Tibial nerve (tissue), 4 donors: ENCODE measurements around the gene MARCHF10. TPM values are rescaled to one million over a fixed set of nuclear protein-coding genes. Genes with fewer than 3 reads are reported as not detected.

Experiments
- DNase-seq, 2 donors: peaks; one replicate each; pipeline ENCODE4 v3.0.0-alpha.2; 2019; ENCODE audit warnings: low spot score in 2 of 2
- H3K27ac ChIP-seq, 4 donors: fragments of 200-600 bp; sonication (generic) in 3 of 4; one replicate each; pipeline ENCODE4 v1.5.1; 2017 to 2019; ENCODE audit warnings: mild to moderate bottlenecking in 1 of 4
- H3K27me3 ChIP-seq, 2 donors: fragments of 200-600 bp; sonication (generic) in 1 of 2; one replicate each; pipeline versions ENCODE4 v1.5.1 to v1.6.0; 2017 to 2019
- H3K36me3 ChIP-seq, 3 donors: fragments of 200-600 bp; sonication (generic); one replicate each; pipeline ENCODE4 v1.5.1; 2018 to 2019
- H3K4me1 ChIP-seq, 4 donors: fragments of 200-600 bp; sonication (generic) in 3 of 4; one replicate each; pipeline ENCODE4 v1.5.1; 2017 to 2019
- H3K4me3 ChIP-seq, 4 donors: fragments of 200-600 bp; sonication (generic) in 3 of 4; one replicate each; pipeline ENCODE4 v1.5.1; 2017 to 2019; ENCODE audit warnings: mild to moderate bottlenecking in 1 of 4, moderate library complexity in 1 of 4
- H3K9me3 ChIP-seq, 4 donors: fragments of 200-600 bp; sonication (generic) in 3 of 4; one replicate each; pipeline ENCODE4 v1.5.1; 2017 to 2019
- EP300 ChIP-seq, 2 donors: sonication (generic); formaldehyde crosslinking; IDR thresholded peaks; one replicate each; pipeline ENCODE4 v1.6.1; 2017; ENCODE audit warnings: antibody characterized with exemption in 2 of 2, mild to moderate bottlenecking in 1 of 2
- POLR2A ChIP-seq, 2 donors: fragments of 450-650 bp; IDR thresholded peaks; one replicate each; pipeline ENCODE4 v1.6.1; 2017; ENCODE audit warnings: antibody characterized with exemption in 2 of 2, mild to moderate bottlenecking in 2 of 2, moderate library complexity in 2 of 2
- WGBS, 2 donors: methylation state at CpG; one replicate each; pipeline ENCODE4 v1.1.5; 2018; 5-methylcytosine and 5-hydroxymethylcytosine counted together
- total RNA-seq, 4 donors: library from RNA; depleted of rRNA; stranded (reverse); fragments of >200 nt; gene quantifications; one replicate each; pipeline ENCODE4 v1.1.0, GENCODE V29; 2016
- TF ChIP-seq, protein P1 (sequence below), 5 experiments: fragments of 200-600 bp in 3 of 5; fragments of 450-650 bp in 2 of 5; sonication (generic) in 3 of 5; IDR thresholded peaks; one replicate each; pipeline ENCODE4 v1.5.1; 2016 to 2019; ENCODE audit warnings: antibody characterized with exemption in 5 of 5, mild to moderate bottlenecking in 3 of 5, moderate library complexity in 2 of 5

MARCHF10 gene, protein sequence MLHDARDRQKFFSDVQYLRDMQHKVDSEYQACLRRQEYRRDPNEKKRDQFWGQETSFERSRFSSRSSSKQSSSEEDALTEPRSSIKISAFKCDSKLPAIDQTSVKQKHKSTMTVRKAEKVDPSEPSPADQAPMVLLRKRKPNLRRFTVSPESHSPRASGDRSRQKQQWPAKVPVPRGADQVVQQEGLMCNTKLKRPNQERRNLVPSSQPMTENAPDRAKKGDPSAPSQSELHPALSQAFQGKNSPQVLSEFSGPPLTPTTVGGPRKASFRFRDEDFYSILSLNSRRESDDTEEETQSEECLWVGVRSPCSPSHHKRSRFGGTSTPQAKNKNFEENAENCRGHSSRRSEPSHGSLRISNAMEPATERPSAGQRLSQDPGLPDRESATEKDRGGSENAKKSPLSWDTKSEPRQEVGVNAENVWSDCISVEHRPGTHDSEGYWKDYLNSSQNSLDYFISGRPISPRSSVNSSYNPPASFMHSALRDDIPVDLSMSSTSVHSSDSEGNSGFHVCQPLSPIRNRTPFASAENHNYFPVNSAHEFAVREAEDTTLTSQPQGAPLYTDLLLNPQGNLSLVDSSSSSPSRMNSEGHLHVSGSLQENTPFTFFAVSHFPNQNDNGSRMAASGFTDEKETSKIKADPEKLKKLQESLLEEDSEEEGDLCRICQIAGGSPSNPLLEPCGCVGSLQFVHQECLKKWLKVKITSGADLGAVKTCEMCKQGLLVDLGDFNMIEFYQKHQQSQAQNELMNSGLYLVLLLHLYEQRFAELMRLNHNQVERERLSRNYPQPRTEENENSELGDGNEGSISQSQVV
- total RNA-seq, result 10 to 100 TPM in 1 of 4 donors, 1 to 10 TPM in 3; 1.8 to 11.7 (median 3.6) TPM

DNA sequence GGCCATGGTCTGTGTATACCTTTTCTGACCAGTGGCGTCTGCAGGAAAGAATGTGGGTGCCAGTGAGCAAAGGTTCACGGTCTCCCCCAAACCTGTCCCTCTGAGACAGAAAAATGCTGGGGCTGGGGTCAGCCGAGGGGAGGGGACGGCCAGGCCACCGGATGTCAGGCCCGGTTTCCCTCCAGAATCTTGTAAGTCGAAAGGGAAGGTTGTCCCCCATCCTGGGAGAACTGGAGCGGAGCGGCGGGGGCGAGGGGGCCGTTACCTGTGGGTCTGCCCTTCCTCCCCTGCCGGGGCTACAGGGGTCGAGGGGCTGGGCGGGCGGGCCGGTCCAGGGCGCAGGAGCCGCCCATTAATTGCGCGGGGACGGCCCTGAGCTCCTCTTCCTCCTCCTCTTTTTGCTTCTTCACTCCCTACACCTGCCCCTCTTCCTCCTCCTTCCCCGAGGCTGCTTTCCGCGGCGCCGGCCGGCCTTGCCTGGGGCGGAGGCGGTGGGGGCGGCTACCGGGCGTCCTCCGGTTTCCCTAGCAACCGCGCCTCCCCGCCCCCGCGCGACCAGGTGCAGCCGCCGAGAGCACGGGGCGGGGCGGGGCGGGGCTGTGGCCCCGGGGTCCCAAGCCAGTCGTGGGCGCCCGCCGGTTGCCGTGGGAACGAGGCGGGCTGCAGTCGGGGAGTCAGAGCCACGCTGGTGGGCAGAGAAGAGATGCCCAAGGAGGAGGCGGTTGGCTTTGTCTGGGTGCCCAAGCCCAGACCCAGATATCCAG, at the start of gene MARCHF10:
TSS of gene MARCHF10 (minus strand) at position 503 of the 764 bp plus-strand sequence. CDS start 6,579 bp downstream, outside the sequence.
- WGBS, 2 donors, result 7% methylated on average over 49 to 51 of the region's 57 CpGs
- TF ChIP-seq POLR2A (IDR thresholded peaks at IDR 0.05), result no peak
- no peak for TF ChIP-seq EP300 (IDR thresholded peaks at IDR 0.05)
- TF ChIP-seq, protein P1, sequence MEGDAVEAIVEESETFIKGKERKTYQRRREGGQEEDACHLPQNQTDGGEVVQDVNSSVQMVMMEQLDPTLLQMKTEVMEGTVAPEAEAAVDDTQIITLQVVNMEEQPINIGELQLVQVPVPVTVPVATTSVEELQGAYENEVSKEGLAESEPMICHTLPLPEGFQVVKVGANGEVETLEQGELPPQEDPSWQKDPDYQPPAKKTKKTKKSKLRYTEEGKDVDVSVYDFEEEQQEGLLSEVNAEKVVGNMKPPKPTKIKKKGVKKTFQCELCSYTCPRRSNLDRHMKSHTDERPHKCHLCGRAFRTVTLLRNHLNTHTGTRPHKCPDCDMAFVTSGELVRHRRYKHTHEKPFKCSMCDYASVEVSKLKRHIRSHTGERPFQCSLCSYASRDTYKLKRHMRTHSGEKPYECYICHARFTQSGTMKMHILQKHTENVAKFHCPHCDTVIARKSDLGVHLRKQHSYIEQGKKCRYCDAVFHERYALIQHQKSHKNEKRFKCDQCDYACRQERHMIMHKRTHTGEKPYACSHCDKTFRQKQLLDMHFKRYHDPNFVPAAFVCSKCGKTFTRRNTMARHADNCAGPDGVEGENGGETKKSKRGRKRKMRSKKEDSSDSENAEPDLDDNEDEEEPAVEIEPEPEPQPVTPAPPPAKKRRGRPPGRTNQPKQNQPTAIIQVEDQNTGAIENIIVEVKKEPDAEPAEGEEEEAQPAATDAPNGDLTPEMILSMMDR (IDR thresholded peaks at IDR 0.05), result no peak
- no peak for DNase-seq

DNA sequence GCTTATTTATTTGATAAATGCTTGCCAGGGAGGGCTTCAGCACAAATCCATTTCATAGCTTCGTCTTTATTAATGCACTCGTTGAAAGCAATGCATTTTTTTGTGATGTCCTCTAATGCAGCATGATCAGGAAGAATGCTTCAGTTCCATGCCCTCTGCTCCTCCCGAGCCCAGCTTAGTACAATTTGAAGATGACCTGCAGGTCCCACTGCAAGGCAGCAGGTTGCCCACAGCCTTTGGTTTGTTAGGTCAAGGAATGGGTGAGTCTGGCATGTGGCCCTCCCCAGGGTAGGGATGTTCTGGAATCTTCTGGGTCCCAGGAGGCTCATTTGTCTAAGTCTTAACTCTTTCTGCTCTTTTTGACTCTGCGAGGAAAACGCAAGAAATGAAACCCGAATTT, 49.4 kb upstream of the MARCHF10 start:
- WGBS, 2 donors, result 75 to 85% methylated on average over 6 of the region's 6 CpGs
- no peak for DNase-seq
- Histone ChIP-seq H3K4me3 (no peak overlapping the region), H3K27me3 (no peaks in the 10 kb centered on the region), H3K9me3 (no peaks in the 10 kb centered on the region), H3K4me1 (no peaks in the 10 kb centered on the region), H3K27ac (no peak overlapping the region), H3K36me3 (no peaks in the 10 kb centered on the region)
- TF ChIP-seq, protein P1 (IDR thresholded peaks at IDR 0.05), result no peak
- no peak for TF ChIP-seq POLR2A (IDR thresholded peaks at IDR 0.05)
- TF ChIP-seq EP300 (IDR thresholded peaks at IDR 0.05), result no peak

More for the DNA sequence above, at the start of gene MARCHF10:
- Histone ChIP-seq H3K4me3 (peak within 1 kb of the TSS in 3 of 4 donors; percentile 22 to 33 (median 23)), H3K9me3 (no peaks in the 10 kb centered on the region), H3K27me3 (peaks cover 0 to 13% of the 10 kb centered on the region in 2 donors), H3K4me1 (peaks cover 0 to 9% (median 7%) of the 10 kb centered on the region in 4 donors), H3K36me3 (no peaks in the 10 kb centered on the region), H3K27ac (peak within 1 kb of the TSS in 1 of 4 donors; percentile 12)

DNA sequence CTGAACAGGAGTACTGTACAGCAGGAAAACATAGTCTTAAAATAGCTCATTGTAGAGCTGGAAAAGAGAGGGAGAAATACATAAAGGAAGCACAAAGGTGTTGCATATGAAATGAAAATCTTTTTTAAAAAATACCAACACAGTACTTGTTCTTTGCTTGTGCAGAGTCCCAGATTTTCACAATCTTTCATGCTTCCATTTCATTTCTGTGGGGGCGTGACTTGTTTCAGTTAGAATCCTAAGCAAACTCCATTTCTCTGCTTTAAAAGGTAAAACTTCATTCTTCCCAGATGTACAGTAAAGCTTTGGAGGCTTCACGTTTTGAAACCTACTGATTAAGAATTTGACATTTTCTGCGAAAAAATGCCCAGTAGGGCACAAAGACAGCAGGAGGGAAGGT, 48.5 kb upstream of the MARCHF10 start:
- DNase-seq, result no peak
- TF ChIP-seq, protein P1 (IDR thresholded peaks at IDR 0.05), result no peak
- TF ChIP-seq POLR2A (IDR thresholded peaks at IDR 0.05) (no peak), EP300 (IDR thresholded peaks at IDR 0.05) (no peak)
- no peaks in the 10 kb centered on the region for H3K4me1 ChIP-seq
- 75 to 78% methylated on average over 3 of the region's 3 CpGs for WGBS, 2 donors
- no peak overlapping the region for H3K27ac ChIP-seq
- no peaks in the 10 kb centered on the region for H3K36me3 ChIP-seq
- H3K9me3 ChIP-seq, result no peaks in the 10 kb centered on the region
- H3K4me3 ChIP-seq, result no peak overlapping the region
- no peaks in the 10 kb centered on the region for H3K27me3 ChIP-seq

DNA sequence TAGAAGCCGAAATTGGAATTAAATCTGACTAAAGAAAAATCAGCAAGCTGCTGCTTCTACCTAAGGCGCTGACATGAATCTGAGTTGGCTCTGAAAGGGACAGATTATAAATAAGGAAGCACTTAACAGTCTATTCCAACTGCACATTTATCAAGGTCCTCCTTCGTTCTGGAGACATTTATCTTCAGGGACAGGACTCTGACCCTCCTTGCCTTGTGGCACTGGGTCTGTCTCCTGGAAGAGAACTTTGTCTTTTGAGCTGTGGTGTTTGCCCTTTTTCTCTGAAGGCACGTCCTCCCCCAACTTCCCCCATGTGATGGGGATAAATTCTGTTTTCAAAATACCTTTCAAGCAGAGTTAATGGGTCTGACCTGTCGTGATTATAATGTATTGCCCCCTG, 47.0 kb upstream of the MARCHF10 start:
- no peak for DNase-seq
- Histone ChIP-seq H3K4me1 (no peaks in the 10 kb centered on the region), H3K27me3 (no peaks in the 10 kb centered on the region), H3K36me3 (no peaks in the 10 kb centered on the region), H3K9me3 (no peaks in the 10 kb centered on the region), H3K4me3 (no peak overlapping the region), H3K27ac (no peak overlapping the region)
- TF ChIP-seq, protein P1 (IDR thresholded peaks at IDR 0.05), result no peak
- TF ChIP-seq POLR2A (IDR thresholded peaks at IDR 0.05) (no peak), EP300 (IDR thresholded peaks at IDR 0.05) (no peak)
- WGBS, 2 donors, result 78 to 86% methylated on average over 5 of the region's 5 CpGs
